ENCODE results near the gene USP48. TPM values are rescaled to one million over a fixed set of nuclear protein-coding genes. Genes with fewer than 3 reads are reported as not detected.

USP48 gene
- total RNA-seq, 1 experiment from 2014 or later, result 49.1 TPM

- Histone ChIP-seq H3K27me3 (replicated peaks; ENCODE audit: control insufficient read depth, insufficient read depth, low read length) (no peaks in the 10 kb centered on the region), H3K4me1 (no peaks in the 10 kb centered on the region), H3K4me3 (ENCODE audit: low read depth, low read length) (no peak overlapping the region), H3K9me3 (no peaks in the 10 kb centered on the region), H3K36me3 (ENCODE audit: control insufficient read depth, insufficient read depth, low read length) (no peaks in the 10 kb centered on the region)
- BruUV-seq (replicated peaks), result no TSS peak
- DNase-seq, result no peak
- intact Hi-C loops (cut with micrococcal nuclease; ENCODE audit: unreplicated experiment), result no loop called here
- POLR2A ChIA-PET, result no interaction called here
- CTCF ChIA-PET, result no interaction called here
- no peak for TF ChIP-seq CTCF (IDR thresholded peaks at IDR 0.05; ENCODE audit: insufficient read depth in 1 of 2, low read depth in 1 of 2, low read length in 1 of 2, severe bottlenecking in 1 of 2, unreplicated experiment in 1 of 2)
- H3K36me3 Mint-ChIP-seq (ENCODE audit: insufficient read depth, unreplicated experiment), result no peaks in the 10 kb centered on the region
- peaks cover 6% of the 10 kb centered on the region for H3K4me1 Mint-ChIP-seq (ENCODE audit: low read depth, unreplicated experiment)
- H3K27ac Mint-ChIP-seq (ENCODE audit: unreplicated experiment), result no peak overlapping the region
- H3K9me3 Mint-ChIP-seq (ENCODE audit: unreplicated experiment), result no peaks in the 10 kb centered on the region
- H3K4me3 Mint-ChIP-seq (ENCODE audit: unreplicated experiment), result no peak overlapping the region
- no peaks in the 10 kb centered on the region for H3K27me3 Mint-ChIP-seq (ENCODE audit: insufficient read depth, unreplicated experiment)
These were observed 139.3 kb downstream of the USP48 start for GRCh38 chr1:21643624-21644023.

- BruUV-seq (replicated peaks), result no TSS peak
These were observed 140.8 kb downstream of the USP48 start for GRCh38 chr1:21641967-21642739.

GRCh38 chr1:21641537-21641936 lies 141.4 kb downstream of the USP48 start:
- Mint-ChIP-seq H3K36me3 (ENCODE audit: insufficient read depth, unreplicated experiment) (no peaks in the 10 kb centered on the region), H3K27me3 (ENCODE audit: insufficient read depth, unreplicated experiment) (no peaks in the 10 kb centered on the region), H3K4me3 (ENCODE audit: unreplicated experiment) (no peak overlapping the region), H3K9me3 (ENCODE audit: unreplicated experiment) (no peaks in the 10 kb centered on the region), H3K4me1 (ENCODE audit: low read depth, unreplicated experiment) (peaks cover 6% of the 10 kb centered on the region), H3K27ac (ENCODE audit: unreplicated experiment) (no peak overlapping the region)
- ChIA-PET POLR2A (no interaction called here), CTCF (no interaction called here)
- H3K4me3 ChIP-seq (ENCODE audit: low read depth, low read length), result no peak overlapping the region
- H3K27me3 ChIP-seq (replicated peaks; ENCODE audit: control insufficient read depth, insufficient read depth, low read length), result no peaks in the 10 kb centered on the region
- BruUV-seq (replicated peaks), result no TSS peak
- H3K36me3 ChIP-seq (ENCODE audit: control insufficient read depth, insufficient read depth, low read length), result no peaks in the 10 kb centered on the region
- no peaks in the 10 kb centered on the region for H3K9me3 ChIP-seq
- TF ChIP-seq CTCF (IDR thresholded peaks at IDR 0.05; ENCODE audit: insufficient read depth in 1 of 2, low read depth in 1 of 2, low read length in 1 of 2, severe bottlenecking in 1 of 2, unreplicated experiment in 1 of 2), result no peak
- DNase-seq, result no peak
- H3K4me1 ChIP-seq, result no peaks in the 10 kb centered on the region
- intact Hi-C loops (cut with micrococcal nuclease; ENCODE audit: unreplicated experiment), result no loop called here

More at GRCh38 chr1:21641967-21642739, 140.8 kb downstream of the USP48 start:
- H3K4me1 ChIP-seq, result no peaks in the 10 kb centered on the region
- ChIA-PET CTCF (no interaction called here), POLR2A (no interaction called here)
- no peak overlapping the region for H3K4me3 ChIP-seq (ENCODE audit: low read depth, low read length)
- no peak for TF ChIP-seq CTCF (IDR thresholded peaks at IDR 0.05; ENCODE audit: insufficient read depth in 1 of 2, low read depth in 1 of 2, low read length in 1 of 2, severe bottlenecking in 1 of 2, unreplicated experiment in 1 of 2)
- H3K36me3 ChIP-seq (ENCODE audit: control insufficient read depth, insufficient read depth, low read length), result no peaks in the 10 kb centered on the region
- H3K27me3 ChIP-seq (replicated peaks; ENCODE audit: control insufficient read depth, insufficient read depth, low read length), result no peaks in the 10 kb centered on the region
- Mint-ChIP-seq H3K27me3 (ENCODE audit: insufficient read depth, unreplicated experiment) (no peaks in the 10 kb centered on the region), H3K4me3 (ENCODE audit: unreplicated experiment) (no peak overlapping the region), H3K27ac (ENCODE audit: unreplicated experiment) (no peak overlapping the region), H3K36me3 (ENCODE audit: insufficient read depth, unreplicated experiment) (no peaks in the 10 kb centered on the region), H3K9me3 (ENCODE audit: unreplicated experiment) (no peaks in the 10 kb centered on the region), H3K4me1 (ENCODE audit: low read depth, unreplicated experiment) (peaks cover 6% of the 10 kb centered on the region)
- intact Hi-C loops (cut with micrococcal nuclease; ENCODE audit: unreplicated experiment), result no loop called here
- H3K9me3 ChIP-seq, result no peaks in the 10 kb centered on the region
- DNase-seq, result no peak

Measured in Caco-2 (cell line).